Transverse colon (tissue), 4 donors: Measurements from ENCODE around the gene FBXO47. TPM values are rescaled to one million over a fixed set of nuclear protein-coding genes. Genes with fewer than 3 reads are reported as not detected.
A peak's percentile ranks its signal among the peaks of the same experiment; 100 is the strongest.

Experiments
- DNase-seq: peaks from one replicate; pipeline ENCODE4 v3.0.0-alpha.2; 2019
- H3K27ac ChIP-seq, 4 donors: fragments of 200-600 bp; sonication (generic); 2 replicates each; pipeline ENCODE4 v1.5.1; 2016 to 2018; ENCODE audit warnings: inconsistent platforms in 4 of 4
- H3K27me3 ChIP-seq: fragments of 200-600 bp; sonication (generic); 2 replicates; pipeline ENCODE4 v1.5.1; 2017; ENCODE audit warnings: inconsistent platforms
- H3K36me3 ChIP-seq, 4 donors: fragments of 200-600 bp; sonication (generic); 2 replicates each; pipeline ENCODE4 v1.5.1; 2017 to 2019; ENCODE audit warnings: inconsistent platforms in 4 of 4
- H3K4me1 ChIP-seq, 4 donors: fragments of 200-600 bp; sonication (generic); 2 replicates each; pipeline ENCODE4 v1.5.1; 2017 to 2020; ENCODE audit warnings: inconsistent platforms in 4 of 4
- H3K4me3 ChIP-seq, 4 donors: fragments of 200-600 bp; sonication (generic); 1 replicate in 1 of 4; 2 replicates in 3 of 4; pipeline versions ENCODE4 v1.5.1 to v1.6.1; 2017 to 2019; ENCODE audit warnings: inconsistent platforms in 4 of 4
- H3K9me3 ChIP-seq, 2 donors: fragments of 200-600 bp; sonication (generic); 2 replicates each; pipeline ENCODE4 v1.5.1; 2017 to 2019; ENCODE audit warnings: inconsistent platforms in 2 of 2
- EP300 ChIP-seq: sonication (generic); formaldehyde crosslinking; IDR thresholded peaks from one replicate; pipeline ENCODE4 v1.6.1; 2017; ENCODE audit warnings: antibody characterized with exemption, low read depth
- POLR2A ChIP-seq: fragments of 450-650 bp; IDR thresholded peaks from one replicate; pipeline ENCODE4 v1.6.1; 2016; ENCODE audit warnings: antibody characterized with exemption, mild to moderate bottlenecking, moderate library complexity
- POLR2AphosphoS5 ChIP-seq, 3 donors: sonication (generic); formaldehyde crosslinking; IDR thresholded peaks; one replicate each; pipeline ENCODE4 v1.6.1; 2016; ENCODE audit warnings: antibody characterized with exemption in 3 of 3
- WGBS, 2 donors: methylation state at CpG; one replicate each; pipeline ENCODE4 v1.1.5; 2018; ENCODE audit warnings: low coverage in 1 of 2; 5-methylcytosine and 5-hydroxymethylcytosine counted together
- in situ Hi-C, 4 donors: fragments of 200-750 bp; cut with MboI; loops; one replicate each; pipeline versions ENCODE4 v1.15.0 to v1.15.1; 2017; ENCODE audit warnings: low sequenced_read_pairs in 3 of 4, low pct_ligation_motif_present in 1 of 4, low pct_unique_long_range_greater_than_20kb in 1 of 4
- intact Hi-C: fragments of 100-400 bp; cut with DNase I; formaldehyde crosslinking; loops from one replicate; pipeline ENCODE4 v1.15.1; 2023; ENCODE audit warnings: low total_unique reads
- total RNA-seq, 4 donors: library from RNA; depleted of rRNA; stranded (reverse); fragments of >200 nt; gene quantifications; one replicate each; pipeline ENCODE4 v1.1.0, GENCODE V29; 2016
- TF ChIP-seq, protein P1 (sequence below), 5 experiments: fragments of 200-600 bp in 3 of 5; fragments of 450-650 bp in 2 of 5; sonication (generic) in 3 of 5; IDR thresholded peaks; 1 replicate in 2 of 5; 2 replicates in 3 of 5; pipeline ENCODE4 v1.5.1; 2016 to 2017; ENCODE audit warnings: antibody characterized with exemption in 5 of 5, inconsistent platforms in 3 of 5, mild to moderate bottlenecking in 2 of 5, moderate library complexity in 1 of 5

FBXO47 gene
- total RNA-seq, 4 donors from 2014 or later, result not detected

DNA sequence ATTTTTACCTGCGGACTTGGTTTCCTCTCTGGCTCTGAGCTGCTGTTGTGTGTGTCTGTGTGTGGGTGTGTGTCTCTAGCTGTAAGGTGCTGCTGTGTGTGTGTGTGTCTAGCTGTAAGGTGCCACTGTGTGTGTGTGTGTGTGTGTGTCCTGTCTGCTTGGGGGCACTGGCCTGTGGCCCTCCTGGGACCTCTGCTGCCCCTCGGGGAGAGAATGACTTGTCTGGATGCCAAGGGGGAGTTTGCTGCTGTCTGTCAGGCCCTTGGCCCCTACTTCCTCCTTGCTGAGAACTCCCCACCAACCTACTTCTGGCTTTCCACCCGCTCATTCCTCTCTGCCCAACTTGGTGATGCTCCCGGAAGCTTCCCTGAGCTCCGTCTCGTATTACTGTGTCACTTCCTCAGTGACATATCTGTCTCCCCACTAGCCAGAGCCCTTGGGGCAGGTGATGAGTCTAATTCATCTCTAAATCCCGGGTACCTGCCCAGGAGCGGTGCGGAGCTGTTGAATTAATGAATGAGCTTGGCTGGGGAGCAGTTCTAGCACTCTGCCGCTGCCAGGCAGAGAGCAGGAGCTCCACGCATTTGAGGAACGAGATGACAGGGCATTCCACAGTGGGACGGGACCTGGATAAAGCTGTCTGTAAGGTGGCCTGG, 45.3 kb downstream of the FBXO47 start:
- intact Hi-C loops, result loop anchor here (2.0 kb wide), 1 partner anchor 49 kb away; no protein-coding TSS in a partner anchor
- WGBS, 2 donors, result 53 to 65% methylated on average over 4 to 13 of the region's 13 CpGs
- in situ Hi-C loops, result no loop called here
- H3K4me3 ChIP-seq, result no peak overlapping the region
- peaks cover 17 to 52% (median 21%) of the 10 kb centered on the region in 4 donors for H3K4me1 ChIP-seq
- H3K36me3 ChIP-seq, result peaks cover 0 to 32% (median 10%) of the 10 kb centered on the region in 4 donors
- peak overlapping the region; percentile 9 to 75 (median 52) for H3K27ac ChIP-seq
- TF ChIP-seq, protein P1, sequence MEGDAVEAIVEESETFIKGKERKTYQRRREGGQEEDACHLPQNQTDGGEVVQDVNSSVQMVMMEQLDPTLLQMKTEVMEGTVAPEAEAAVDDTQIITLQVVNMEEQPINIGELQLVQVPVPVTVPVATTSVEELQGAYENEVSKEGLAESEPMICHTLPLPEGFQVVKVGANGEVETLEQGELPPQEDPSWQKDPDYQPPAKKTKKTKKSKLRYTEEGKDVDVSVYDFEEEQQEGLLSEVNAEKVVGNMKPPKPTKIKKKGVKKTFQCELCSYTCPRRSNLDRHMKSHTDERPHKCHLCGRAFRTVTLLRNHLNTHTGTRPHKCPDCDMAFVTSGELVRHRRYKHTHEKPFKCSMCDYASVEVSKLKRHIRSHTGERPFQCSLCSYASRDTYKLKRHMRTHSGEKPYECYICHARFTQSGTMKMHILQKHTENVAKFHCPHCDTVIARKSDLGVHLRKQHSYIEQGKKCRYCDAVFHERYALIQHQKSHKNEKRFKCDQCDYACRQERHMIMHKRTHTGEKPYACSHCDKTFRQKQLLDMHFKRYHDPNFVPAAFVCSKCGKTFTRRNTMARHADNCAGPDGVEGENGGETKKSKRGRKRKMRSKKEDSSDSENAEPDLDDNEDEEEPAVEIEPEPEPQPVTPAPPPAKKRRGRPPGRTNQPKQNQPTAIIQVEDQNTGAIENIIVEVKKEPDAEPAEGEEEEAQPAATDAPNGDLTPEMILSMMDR (IDR thresholded peaks at IDR 0.05), result no peak
- TF ChIP-seq EP300, result no peak
- TF ChIP-seq POLR2AphosphoS5 (IDR thresholded peaks at IDR 0.05), result no peak
- no peak for TF ChIP-seq POLR2A
- no peaks in the 10 kb centered on the region for H3K27me3 ChIP-seq
- H3K9me3 ChIP-seq, result no peaks in the 10 kb centered on the region
- no peak for DNase-seq

DNA sequence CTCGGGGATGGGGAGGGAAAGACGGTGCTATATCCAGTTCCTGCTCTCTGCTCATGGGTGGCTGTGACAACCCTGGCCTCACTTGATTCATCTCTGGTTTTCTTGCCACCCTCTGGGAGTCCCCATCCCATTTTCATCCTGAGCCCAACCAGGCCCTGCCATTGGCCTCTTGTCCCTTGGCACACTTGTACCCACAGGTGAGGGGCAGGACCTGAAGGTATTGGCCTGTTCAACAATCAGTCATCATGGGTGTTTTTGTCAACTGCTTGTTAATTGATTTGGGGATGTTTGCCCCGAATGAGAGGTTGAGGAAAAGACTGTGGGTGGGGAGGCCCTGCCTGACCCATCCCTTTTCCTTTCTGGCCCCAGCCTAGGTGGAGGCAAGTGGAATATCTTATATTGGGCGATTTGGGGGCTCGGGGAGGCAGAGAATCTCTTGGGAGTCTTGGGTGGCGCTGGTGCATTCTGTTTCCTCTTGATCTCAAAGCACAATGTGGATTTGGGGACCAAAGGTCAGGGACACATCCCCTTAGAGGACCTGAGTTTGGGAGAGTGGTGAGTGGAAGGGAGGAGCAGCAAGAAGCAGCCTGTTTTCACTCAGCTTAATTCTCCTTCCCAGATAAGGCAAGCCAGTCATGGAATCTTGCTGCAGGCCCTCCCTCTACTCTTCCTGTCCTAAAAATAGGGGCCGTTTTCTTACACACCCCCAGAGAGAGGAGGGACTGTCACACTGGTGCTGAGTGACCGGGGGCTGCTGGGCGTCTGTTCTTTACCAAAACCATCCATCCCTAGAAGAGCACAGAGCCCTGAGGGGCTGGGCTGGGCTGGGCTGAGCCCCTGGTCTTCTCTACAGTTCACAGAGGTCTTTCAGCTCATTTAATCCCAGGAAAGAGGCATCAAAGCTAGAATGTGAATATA, 46.6 kb downstream of the FBXO47 start:
- peaks cover 17 to 43% (median 21%) of the 10 kb centered on the region in 4 donors for H3K4me1 ChIP-seq
- no peaks in the 10 kb centered on the region for H3K27me3 ChIP-seq
- peak overlapping the region; percentile 9 to 75 (median 52) for H3K27ac ChIP-seq
- no peaks in the 10 kb centered on the region for H3K9me3 ChIP-seq
- TF ChIP-seq EP300 (no peak), POLR2A (no peak), POLR2AphosphoS5 (IDR thresholded peaks at IDR 0.05) (no peak)
- TF ChIP-seq, protein P1 (IDR thresholded peaks at IDR 0.05), result no peak
- WGBS, 2 donors, result 55 to 75% methylated on average over 4 to 9 of the region's 9 CpGs
- H3K4me3 ChIP-seq, result no peak overlapping the region
- intact Hi-C loops, result no loop called here
- H3K36me3 ChIP-seq, result peaks cover 0 to 42% (median 14%) of the 10 kb centered on the region in 4 donors
- DNase-seq, result no peak
- in situ Hi-C loops, result no loop called here

DNA sequence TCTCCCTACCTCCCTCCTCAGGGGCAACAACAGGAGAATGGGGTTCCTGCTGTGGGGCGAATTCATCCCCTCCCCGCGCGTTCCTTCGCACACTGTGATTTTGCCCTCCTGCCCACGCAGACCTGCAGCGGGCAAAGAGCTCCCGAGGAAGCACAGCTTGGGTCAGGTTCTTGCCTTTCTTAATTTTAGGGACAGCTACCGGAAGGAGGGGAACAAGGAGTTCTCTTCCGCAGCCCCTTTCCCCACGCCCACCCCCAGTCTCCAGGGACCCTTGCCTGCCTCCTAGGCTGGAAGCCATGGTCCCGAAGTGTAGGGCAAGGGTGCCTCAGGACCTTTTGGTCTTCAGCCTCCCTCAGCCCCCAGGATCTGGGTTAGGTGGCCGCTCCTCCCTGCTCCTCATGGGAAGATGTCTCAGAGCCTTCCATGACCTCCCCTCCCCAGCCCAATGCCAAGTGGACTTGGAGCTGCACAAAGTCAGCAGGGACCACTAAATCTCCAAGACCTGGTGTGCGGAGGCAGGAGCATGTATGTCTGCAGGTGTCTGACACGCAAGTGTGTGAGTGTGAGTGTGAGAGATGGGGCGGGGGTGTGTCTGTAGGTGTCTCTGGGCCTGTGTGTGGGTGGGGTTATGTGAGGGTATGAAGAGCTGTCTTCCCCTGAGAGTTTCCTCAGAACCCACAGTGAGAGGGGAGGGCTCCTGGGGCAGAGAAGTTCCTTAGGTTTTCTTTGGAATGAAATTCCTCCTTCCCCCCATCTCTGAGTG, 47.7 kb downstream of the FBXO47 start:
- intact Hi-C loops (no loop called here), in situ Hi-C loops (no loop called here)
- H3K27ac ChIP-seq, result peak overlapping the region in 1 of 4 donors; percentile 75
- H3K9me3 ChIP-seq, result no peaks in the 10 kb centered on the region
- H3K4me3 ChIP-seq, result no peak overlapping the region
- H3K36me3 ChIP-seq, result peaks cover 0 to 52% (median 21%) of the 10 kb centered on the region in 4 donors
- 80 to 97% methylated on average over 1 to 16 of the region's 16 CpGs for WGBS, 2 donors
- no peak for DNase-seq
- H3K27me3 ChIP-seq, result no peaks in the 10 kb centered on the region
- TF ChIP-seq POLR2AphosphoS5 (IDR thresholded peaks at IDR 0.05) (no peak), POLR2A (no peak), EP300 (no peak)
- TF ChIP-seq, protein P1 (IDR thresholded peaks at IDR 0.05), result no peak
- peaks cover 22 to 49% (median 25%) of the 10 kb centered on the region in 4 donors for H3K4me1 ChIP-seq
